ENCODE data around the gene TNPO1. TPM values are rescaled to one million over a fixed set of nuclear protein-coding genes. Genes with fewer than 3 reads are reported as not detected.
"Not testable (repeated sequence)": the region's sequence is repeated elsewhere in the genome, so short reads cannot be mapped to it uniquely, and the experiment has no call there.

TNPO1 gene
- total RNA-seq, 1 donor from 2014 or later: 172 TPM

DNA sequence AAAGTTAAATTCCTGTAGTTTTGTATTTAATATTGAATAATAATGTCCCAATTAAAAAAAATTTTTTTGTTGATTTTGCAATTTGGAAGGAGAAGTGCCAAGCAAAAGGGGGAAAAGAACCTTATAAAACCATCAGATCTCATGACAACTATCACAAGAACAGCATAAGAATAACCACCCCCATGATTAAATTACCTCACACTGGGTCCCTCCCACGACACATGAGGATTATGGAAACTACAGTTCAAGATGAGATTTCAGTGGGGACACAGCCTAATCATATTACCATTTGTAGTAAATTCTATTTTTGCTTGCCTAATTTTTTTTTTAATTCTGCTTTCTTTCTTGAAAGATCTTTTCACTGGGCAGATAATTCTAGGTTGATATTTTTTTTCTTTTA, 106.0 kb downstream of the TNPO1 start:
- TF ChIP-seq, protein P1, sequence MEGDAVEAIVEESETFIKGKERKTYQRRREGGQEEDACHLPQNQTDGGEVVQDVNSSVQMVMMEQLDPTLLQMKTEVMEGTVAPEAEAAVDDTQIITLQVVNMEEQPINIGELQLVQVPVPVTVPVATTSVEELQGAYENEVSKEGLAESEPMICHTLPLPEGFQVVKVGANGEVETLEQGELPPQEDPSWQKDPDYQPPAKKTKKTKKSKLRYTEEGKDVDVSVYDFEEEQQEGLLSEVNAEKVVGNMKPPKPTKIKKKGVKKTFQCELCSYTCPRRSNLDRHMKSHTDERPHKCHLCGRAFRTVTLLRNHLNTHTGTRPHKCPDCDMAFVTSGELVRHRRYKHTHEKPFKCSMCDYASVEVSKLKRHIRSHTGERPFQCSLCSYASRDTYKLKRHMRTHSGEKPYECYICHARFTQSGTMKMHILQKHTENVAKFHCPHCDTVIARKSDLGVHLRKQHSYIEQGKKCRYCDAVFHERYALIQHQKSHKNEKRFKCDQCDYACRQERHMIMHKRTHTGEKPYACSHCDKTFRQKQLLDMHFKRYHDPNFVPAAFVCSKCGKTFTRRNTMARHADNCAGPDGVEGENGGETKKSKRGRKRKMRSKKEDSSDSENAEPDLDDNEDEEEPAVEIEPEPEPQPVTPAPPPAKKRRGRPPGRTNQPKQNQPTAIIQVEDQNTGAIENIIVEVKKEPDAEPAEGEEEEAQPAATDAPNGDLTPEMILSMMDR (conservative IDR thresholded peaks at IDR 0.05): no peak
- Mint-ChIP-seq H3K4me1 (no peaks in the 10 kb centered on the region), H3K36me3 (ENCODE audit: low read depth) (peaks cover 5% of the 10 kb centered on the region), H3K27ac (ENCODE audit: unreplicated experiment) (no peak overlapping the region), H3K27me3 (ENCODE audit: low read depth) (no peaks in the 10 kb centered on the region), H3K9me3 (peaks cover 7% of the 10 kb centered on the region), H3K4me3 (no peak overlapping the region)
- DNase-seq (ENCODE audit: low read depth, low spot score): no peak

DNA sequence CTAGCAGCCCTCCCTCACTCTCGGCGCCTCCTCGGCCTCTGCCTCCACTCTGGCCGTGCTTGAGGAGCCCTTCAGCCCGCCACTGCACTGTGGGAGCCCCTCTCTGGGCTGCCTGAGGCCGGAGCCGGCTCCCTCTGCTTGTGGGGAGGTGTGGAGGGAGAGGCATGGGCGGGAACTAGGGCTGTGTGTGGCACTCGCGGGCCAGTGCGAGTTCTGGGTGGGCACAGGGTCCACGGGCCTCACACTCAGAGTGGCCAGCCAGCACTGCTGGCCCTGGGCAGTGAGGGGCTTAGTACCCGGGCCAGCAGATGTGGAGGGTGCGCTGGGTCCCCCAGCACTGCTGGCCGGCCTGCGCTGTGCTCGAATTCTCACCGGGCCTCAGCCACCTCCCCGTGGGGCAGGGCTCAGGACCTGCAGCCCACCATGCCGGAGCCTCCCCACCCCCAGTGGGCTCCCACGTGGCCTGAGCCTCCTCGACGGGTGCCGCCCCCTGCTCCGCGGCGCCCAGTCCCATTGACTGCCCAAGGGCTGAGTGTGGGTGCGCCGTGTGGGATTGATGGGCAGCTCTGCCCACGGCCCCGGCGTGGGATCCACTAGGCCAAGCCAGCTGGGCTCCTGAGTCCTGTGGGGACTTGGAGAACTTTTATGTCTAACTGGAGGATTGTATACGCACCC, 109.0 kb downstream of the TNPO1 start:
- TF ChIP-seq, protein P1 (conservative IDR thresholded peaks at IDR 0.05): no peak
- DNase-seq (ENCODE audit: low read depth, low spot score): no peak
- H3K9me3 Mint-ChIP-seq: peaks cover 7% of the 10 kb centered on the region
- H3K4me3 Mint-ChIP-seq: no peak overlapping the region
- peaks cover 5% of the 10 kb centered on the region for H3K36me3 Mint-ChIP-seq (ENCODE audit: low read depth)
- H3K27ac Mint-ChIP-seq (ENCODE audit: unreplicated experiment): no peak overlapping the region
- H3K4me1 Mint-ChIP-seq: no peaks in the 10 kb centered on the region
- no peaks in the 10 kb centered on the region for H3K27me3 Mint-ChIP-seq (ENCODE audit: low read depth)

DNA sequence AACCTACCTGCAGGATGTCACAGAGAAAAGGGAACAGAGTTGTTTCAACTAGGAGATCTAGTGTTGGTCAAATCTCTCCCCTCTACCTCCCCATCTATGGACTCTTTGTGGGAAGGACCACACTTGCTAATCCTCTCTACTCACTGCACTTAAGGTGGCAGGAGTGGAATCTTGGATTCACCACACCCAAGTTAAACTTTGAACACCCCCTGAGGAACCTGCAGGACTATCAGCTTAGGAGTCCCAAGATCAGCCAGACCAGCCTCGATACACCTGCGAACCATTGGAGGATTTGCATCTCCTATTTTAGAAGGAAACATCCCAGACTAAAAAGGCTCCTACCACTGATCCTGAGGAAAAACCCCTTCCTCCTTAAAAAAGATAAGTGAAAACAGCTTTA, 116.2 kb downstream of the TNPO1 start:
- not testable (repeated sequence) for H3K4me1 Mint-ChIP-seq; DNase-seq (ENCODE audit: low read depth, low spot score); H3K4me3 Mint-ChIP-seq; H3K27ac Mint-ChIP-seq (ENCODE audit: unreplicated experiment); H3K27me3 Mint-ChIP-seq (ENCODE audit: low read depth)
- Mint-ChIP-seq H3K36me3 (ENCODE audit: low read depth) (peaks cover 12% of the 10 kb centered on the region), H3K9me3 (peaks cover 16% of the 10 kb centered on the region)

DNA sequence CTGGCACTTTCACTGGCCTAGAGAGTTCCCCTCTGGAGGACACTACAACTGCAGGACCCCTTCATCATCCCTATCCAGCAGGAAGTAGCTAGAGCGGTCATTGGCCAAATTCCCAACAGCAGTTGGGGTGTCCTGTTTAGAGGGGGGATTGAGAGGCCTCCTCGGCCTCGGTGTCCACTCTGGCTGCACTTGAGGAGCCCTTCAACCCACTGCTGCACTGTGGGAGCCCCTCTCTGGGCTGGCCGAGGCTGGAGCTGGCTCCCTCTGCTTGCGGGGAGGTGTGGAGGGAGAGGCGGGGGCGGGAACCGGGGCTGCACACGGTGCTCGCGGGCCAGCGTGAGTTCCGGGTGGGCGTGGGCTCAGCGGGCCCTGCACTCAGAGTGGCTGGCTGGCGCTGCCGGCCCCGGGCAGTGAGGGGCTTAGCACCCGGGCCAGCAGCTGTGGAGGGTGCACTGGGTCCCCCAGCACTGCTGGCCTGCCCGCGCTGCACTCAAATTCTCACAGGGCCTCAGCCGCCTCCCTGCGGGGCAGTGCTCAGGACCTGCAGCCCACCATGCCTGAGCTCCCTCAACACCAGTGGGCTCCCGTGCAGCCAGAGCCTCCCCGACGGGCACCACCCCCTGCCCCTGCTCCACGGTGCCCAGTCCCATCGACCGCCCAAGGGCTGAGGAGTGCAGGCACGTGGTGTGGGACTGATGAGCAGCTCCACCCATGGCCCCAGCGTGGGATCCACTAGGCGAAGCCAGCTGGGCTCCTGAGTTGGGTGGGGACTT, 118.7 kb downstream of the TNPO1 start:
- H3K36me3 Mint-ChIP-seq (ENCODE audit: low read depth): peaks cover 12% of the 10 kb centered on the region
- not testable (repeated sequence) for H3K27ac Mint-ChIP-seq (ENCODE audit: unreplicated experiment); H3K4me3 Mint-ChIP-seq; H3K27me3 Mint-ChIP-seq (ENCODE audit: low read depth); DNase-seq (ENCODE audit: low read depth, low spot score); H3K4me1 Mint-ChIP-seq
- H3K9me3 Mint-ChIP-seq: peaks cover 16% of the 10 kb centered on the region

DNA sequence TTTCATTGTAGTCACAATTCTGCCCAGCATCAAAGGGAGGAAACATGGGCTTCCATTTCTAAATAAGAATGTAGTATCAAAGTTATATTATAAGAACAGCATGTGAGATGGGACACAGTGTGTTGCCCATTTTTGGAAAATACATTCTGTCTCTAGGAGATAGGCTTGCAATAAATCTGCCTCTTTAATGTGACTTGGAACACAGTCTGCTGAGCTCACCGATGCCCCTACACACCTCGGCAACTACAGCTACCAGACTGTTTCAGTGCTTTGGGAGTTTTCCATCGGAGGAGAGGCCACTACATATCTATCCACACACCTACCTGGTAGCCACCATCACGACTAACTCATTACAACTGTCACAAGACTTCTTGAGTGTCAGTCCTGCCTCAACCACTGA, 120.4 kb downstream of the TNPO1 start:
- Mint-ChIP-seq H3K27ac (ENCODE audit: unreplicated experiment) (no peak overlapping the region), H3K27me3 (ENCODE audit: low read depth) (no peaks in the 10 kb centered on the region), H3K4me3 (no peak overlapping the region), H3K9me3 (peaks cover 16% of the 10 kb centered on the region), H3K4me1 (peaks cover 7% of the 10 kb centered on the region), H3K36me3 (ENCODE audit: low read depth) (peaks cover 12% of the 10 kb centered on the region)
- TF ChIP-seq, protein P1 (conservative IDR thresholded peaks at IDR 0.05): no peak
- no peak for DNase-seq (ENCODE audit: low read depth, low spot score)

DNA sequence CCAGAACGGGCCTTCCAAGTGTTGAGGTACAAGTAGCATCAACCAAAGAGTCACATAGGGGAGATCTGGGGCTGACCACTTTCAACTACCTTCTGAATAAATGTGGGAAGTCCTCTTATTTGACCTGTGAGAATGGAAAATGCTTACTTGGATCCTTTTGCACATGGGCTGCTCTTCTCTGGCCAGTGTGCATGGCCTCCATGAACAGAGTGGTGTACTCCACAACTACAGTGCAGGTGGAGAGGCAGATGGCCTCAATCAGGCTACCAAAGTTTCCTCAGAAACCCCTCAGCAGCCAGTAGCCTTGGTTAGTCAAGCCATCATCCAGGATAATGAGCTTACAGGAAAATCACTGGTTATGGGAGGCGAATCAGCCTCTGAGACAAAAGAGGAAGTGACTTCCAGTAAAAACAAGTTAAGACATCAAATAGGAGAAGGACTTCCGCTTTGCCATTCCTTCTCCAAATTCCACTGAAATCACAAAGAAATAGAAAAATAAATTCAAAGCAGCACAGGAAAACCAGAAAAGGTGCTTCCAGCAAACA, 121.1 kb downstream of the TNPO1 start:
- H3K27ac Mint-ChIP-seq (ENCODE audit: unreplicated experiment): no peak overlapping the region
- DNase-seq (ENCODE audit: low read depth, low spot score): no peak
- peaks cover 12% of the 10 kb centered on the region for H3K36me3 Mint-ChIP-seq (ENCODE audit: low read depth)
- H3K4me1 Mint-ChIP-seq: peaks cover 7% of the 10 kb centered on the region
- peaks cover 16% of the 10 kb centered on the region for H3K9me3 Mint-ChIP-seq
- TF ChIP-seq, protein P1 (conservative IDR thresholded peaks at IDR 0.05): no peak
- H3K4me3 Mint-ChIP-seq: no peak overlapping the region
- H3K27me3 Mint-ChIP-seq (ENCODE audit: low read depth): no peaks in the 10 kb centered on the region

All from neural crest cell (in vitro differentiated cells).